GM13977 (cell line): ENCODE measurements around the gene FARP1.

Experiments used
- DNase-seq: peaks from one replicate; pipeline ENCODE4 v3.0.0; 2012; ENCODE audit warnings: low spot score
- in situ Hi-C: fragments of 300-500 bp; cut with MboI; formaldehyde crosslinking; loops from one replicate; pipeline ENCODE4 v1.12.0; 2022; ENCODE audit warnings: low sequenced_read_pairs, low pct_unique_long_range_greater_than_20kb, mixed read lengths, inconsistent platforms; ENCODE audit not compliant: unreplicated experiment
- TF ChIP-seq, protein P1 (sequence below): IDR thresholded peaks from 2 replicates; pipeline ENCODE4 v1.5.1; 2012; ENCODE audit warnings: mild to moderate bottlenecking, control low read depth; ENCODE audit not compliant: insufficient read depth; ENCODE audit errors: extremely low read depth, missing control alignments

Gene FARP1

DNA sequence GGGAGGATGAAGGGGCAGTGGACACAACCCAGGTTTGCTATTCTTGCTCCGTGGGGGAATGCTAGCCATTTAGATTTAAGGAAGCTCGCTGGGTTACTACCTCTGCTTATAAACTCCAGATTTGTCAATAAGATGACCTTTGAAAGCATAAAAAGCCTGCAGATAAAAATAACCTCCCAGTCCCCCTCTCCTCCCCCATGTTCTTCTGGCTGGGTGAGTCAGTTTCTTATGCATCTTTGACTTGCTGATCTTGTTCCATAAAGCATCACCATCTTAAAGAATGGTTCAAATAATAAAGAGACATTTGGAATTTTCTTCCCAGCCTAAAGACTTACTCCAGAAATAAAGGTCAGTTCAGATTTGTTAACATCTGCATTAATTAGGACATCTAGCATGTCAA lies 152.5 kb downstream of the FARP1 start:
- no peak for DNase-seq
- TF ChIP-seq, protein P1, sequence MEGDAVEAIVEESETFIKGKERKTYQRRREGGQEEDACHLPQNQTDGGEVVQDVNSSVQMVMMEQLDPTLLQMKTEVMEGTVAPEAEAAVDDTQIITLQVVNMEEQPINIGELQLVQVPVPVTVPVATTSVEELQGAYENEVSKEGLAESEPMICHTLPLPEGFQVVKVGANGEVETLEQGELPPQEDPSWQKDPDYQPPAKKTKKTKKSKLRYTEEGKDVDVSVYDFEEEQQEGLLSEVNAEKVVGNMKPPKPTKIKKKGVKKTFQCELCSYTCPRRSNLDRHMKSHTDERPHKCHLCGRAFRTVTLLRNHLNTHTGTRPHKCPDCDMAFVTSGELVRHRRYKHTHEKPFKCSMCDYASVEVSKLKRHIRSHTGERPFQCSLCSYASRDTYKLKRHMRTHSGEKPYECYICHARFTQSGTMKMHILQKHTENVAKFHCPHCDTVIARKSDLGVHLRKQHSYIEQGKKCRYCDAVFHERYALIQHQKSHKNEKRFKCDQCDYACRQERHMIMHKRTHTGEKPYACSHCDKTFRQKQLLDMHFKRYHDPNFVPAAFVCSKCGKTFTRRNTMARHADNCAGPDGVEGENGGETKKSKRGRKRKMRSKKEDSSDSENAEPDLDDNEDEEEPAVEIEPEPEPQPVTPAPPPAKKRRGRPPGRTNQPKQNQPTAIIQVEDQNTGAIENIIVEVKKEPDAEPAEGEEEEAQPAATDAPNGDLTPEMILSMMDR, result no peak
- in situ Hi-C loops, result no loop called here

DNA sequence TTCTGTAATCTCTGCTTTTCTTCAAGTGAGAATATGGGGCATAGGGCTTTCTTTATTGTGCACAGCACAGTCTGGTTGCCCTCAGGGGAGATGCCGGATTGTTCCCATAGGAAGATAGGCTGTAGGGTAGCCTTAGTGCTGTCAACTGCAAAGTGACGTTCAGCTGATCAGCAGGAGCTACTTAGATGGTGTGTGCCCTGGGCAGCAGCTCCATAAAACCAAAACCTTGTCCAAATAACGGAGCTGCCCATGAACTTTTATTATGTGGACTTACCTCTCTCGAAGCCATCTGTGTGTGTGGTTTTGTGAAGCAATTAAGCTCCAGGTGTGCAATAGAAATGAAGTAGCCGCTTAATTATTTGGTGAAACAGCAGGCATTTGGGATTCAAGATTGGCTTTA lies 154.2 kb downstream of the FARP1 start:
- no peak for DNase-seq
- in situ Hi-C loops, result no loop called here
- TF ChIP-seq, protein P1, result no peak

DNA sequence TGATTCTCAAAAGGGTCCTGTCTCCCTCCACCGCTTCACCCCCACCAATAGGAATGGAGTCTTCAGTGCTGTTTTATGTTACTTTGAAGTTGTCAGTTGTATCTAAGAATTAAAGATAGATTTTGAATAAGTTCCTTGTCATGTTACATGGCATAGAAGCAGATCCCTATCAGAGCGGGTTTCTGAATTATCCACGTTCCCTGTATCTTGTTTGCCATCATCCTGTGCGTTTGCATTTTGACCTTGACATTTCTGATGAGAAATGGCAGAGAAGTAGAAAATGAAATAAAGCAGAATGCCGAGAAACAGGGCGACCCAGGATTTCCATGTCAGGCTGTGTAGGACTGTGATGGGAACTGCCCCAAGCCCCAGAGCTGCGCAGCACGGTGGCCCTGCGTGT lies 154.9 kb downstream of the FARP1 start:
- in situ Hi-C loops, result no loop called here
- TF ChIP-seq, protein P1, result no peak
- DNase-seq, result no peak

DNA sequence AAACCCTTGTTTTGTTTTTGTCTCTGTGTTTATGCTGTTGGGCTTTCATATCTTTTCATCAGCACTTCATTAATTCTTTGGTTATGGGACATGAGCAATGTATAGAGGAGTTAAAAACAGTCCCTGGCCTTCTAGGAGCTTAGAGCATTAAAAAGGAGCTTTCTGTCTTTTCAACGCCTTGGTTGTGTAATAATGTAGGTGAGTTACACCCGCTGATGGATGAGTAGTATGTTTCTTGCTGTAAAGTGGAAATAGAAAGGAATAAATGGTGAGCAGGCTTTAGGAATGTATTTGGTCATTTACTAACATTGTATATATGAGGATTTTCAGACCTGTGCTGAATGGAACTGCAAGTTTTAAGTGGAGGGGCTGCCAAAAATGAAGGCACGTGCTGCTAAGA lies 155.7 kb downstream of the FARP1 start:
- in situ Hi-C loops, result no loop called here
- TF ChIP-seq, protein P1, result no peak
- no peak for DNase-seq

DNA sequence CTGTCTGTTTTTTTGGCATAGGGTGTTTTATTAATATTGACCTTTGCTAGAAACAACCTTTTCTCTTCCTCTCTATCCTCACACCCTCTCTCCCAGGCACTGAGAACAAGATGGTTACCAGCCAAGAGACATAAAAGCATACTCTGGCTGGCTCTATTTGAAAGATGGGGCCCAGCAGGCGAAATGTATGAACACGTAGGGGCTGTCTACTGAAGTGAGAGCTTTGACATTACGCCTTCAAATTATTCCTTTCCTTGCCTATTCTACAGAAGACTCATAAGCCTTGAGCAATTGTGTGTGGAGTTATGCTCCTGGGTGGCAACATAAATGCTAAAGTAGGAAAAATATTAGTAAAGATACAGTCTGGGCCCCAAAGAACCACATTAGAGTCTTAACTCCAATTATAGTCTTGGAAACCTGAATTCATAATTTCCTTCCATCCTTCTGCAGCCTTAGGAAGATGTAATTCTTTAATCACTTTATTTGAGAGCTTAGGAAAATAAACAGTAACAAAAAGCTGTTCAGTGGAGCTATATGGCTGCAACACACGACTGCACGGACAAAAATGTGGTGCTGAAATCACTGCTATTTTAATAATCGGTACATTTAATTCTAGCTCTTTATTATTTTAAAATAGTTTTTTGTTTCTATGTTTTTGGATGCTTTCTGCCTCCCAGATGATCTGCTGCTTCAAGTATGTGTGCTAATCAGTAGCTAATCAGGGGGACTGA lies 156.5 kb downstream of the FARP1 start:
- TF ChIP-seq, protein P1, result no peak
- no peak for DNase-seq
- in situ Hi-C loops, result no loop called here

DNA sequence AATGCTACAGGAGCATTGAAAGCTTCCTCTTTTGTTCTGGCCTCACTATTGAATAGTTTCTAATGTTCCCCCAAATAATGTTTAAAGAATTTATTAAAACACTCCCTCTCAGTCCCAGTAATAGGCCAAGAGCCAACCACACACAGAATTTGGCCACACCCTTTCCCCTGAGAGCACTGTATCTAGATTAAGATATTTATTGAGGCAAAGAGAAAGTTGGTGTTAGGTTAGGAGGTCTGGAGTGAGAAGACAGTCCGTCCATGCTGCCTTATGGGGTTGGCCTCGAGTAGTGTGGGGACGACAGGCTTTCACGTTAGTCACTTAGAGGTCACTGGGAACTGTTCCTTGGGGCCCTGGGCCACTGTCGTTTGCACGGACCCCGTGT lies 157.1 kb downstream of the FARP1 start:
- DNase-seq, result no peak
- in situ Hi-C loops, result no loop called here
- TF ChIP-seq, protein P1, result no peak
